H1 (cell line): ENCODE results near the gene UBE2H. TPM values are rescaled to one million over a fixed set of nuclear protein-coding genes. Genes with fewer than 3 reads are reported as not detected.

Experiments used
- CTCF ChIA-PET: fragments of 300-600 bp; sonication (Branson Sonifier 250); formaldehyde crosslinking; loops from one replicate; lab custom pipeline; 2021; ENCODE audit not compliant: partially characterized antibody; lab: Charles Lee
- POLR2A ChIA-PET: fragments of 300-600 bp; sonication (Branson Sonifier 250); formaldehyde crosslinking; loops from one replicate; lab custom pipeline; 2021; ENCODE audit warnings: inconsistent platforms; ENCODE audit not compliant: partially characterized antibody; lab: Charles Lee
- DNase-seq, 2 experiments: peaks; one replicate each; pipeline versions ENCODE4 v3.0.0 to v3.0.0-alpha.2; 2010 to 2022; ENCODE audit warnings: low spot score in 2 of 2, low read depth in 1 of 2, mixed read lengths in 1 of 2
- FAIRE-seq: peaks from 2 replicates; lab custom pipeline; 2011; peaks lifted over from hg19 to GRCh38; lab: Jason Lieb, UNC
- H2AFZ ChIP-seq: 2 replicates; pipeline ENCODE4 v1.8.1; 2012; ENCODE audit warnings: low read length, inconsistent platforms
- H2AK5ac ChIP-seq: 2 replicates; pipeline ENCODE4 v1.6.1; 2013; ENCODE audit warnings: low read depth, low read length
- H2BK120ac ChIP-seq: replicated peaks from 2 replicates; pipeline ENCODE3; 2013; ENCODE audit warnings: low read depth, low read length, inconsistent platforms
- H2BK12ac ChIP-seq: 2 replicates; pipeline ENCODE4 v1.6.1; 2013; ENCODE audit warnings: low read depth, low read length
- H2BK15ac ChIP-seq: 2 replicates; pipeline ENCODE4 v1.6.1; 2013; ENCODE audit warnings: low read length
- H2BK20ac ChIP-seq: 2 replicates; pipeline ENCODE4 v1.6.1; 2013; ENCODE audit warnings: low read length
- H2BK5ac ChIP-seq: 2 replicates; pipeline ENCODE4 v1.6.1; 2013; ENCODE audit warnings: low read depth, low read length
- H3K14ac ChIP-seq: 2 replicates; pipeline ENCODE4 v1.6.1; 2013; ENCODE audit warnings: inconsistent platforms; ENCODE audit not compliant: insufficient read length
- H3K18ac ChIP-seq: 2 replicates; pipeline ENCODE4 v1.6.1; 2013; ENCODE audit warnings: low read length; ENCODE audit errors: extremely low read depth
- H3K23ac ChIP-seq: 2 replicates; pipeline ENCODE4 v1.6.1; 2013; ENCODE audit warnings: inconsistent platforms; ENCODE audit not compliant: insufficient read length
- H3K23me2 ChIP-seq: 2 replicates; pipeline ENCODE4 v1.6.1; 2013; ENCODE audit warnings: low read depth, low read length
- H3K27ac ChIP-seq: 2 replicates; pipeline ENCODE4 v1.6.1; 2011; ENCODE audit warnings: low read depth, low read length, inconsistent platforms
- H3K27me3 ChIP-seq, 4 experiments: replicated peaks in 1 of 4; 1 replicate in 1 of 4; 2 replicates in 3 of 4; pipeline versions ENCODE4 v1.6.1 to v1.8.1; 2011 to 2013; ENCODE audit warnings: low read length in 3 of 4, mild to moderate bottlenecking in 3 of 4, inconsistent platforms in 2 of 4, mixed read lengths in 2 of 4, moderate library complexity in 1 of 4; ENCODE audit not compliant: control insufficient read depth in 3 of 4, insufficient read depth in 3 of 4; ENCODE audit errors: extremely low read depth in 1 of 4
- H3K36me3 ChIP-seq, 4 experiments: 2 replicates each; pipeline versions ENCODE4 v1.6.1 to v1.8.1; 2011 to 2013; ENCODE audit warnings: mild to moderate bottlenecking in 4 of 4, low read length in 3 of 4, moderate library complexity in 2 of 4, control low read depth in 1 of 4, inconsistent platforms in 1 of 4; ENCODE audit not compliant: insufficient read depth in 4 of 4, control insufficient read depth in 2 of 4
- H3K4ac ChIP-seq: replicated peaks from 2 replicates; pipeline ENCODE3; 2013; ENCODE audit warnings: low read length, low read depth, mixed read lengths, inconsistent platforms; ENCODE audit not compliant: insufficient read length
- H3K4me1 ChIP-seq, 4 experiments: replicated peaks in 1 of 4; 1 replicate in 1 of 4; 2 replicates in 3 of 4; pipeline versions ENCODE4 v1.6.1 to v1.8.1; 2011 to 2013; ENCODE audit warnings: low read length in 3 of 4, inconsistent platforms in 2 of 4, mixed read lengths in 1 of 4; ENCODE audit not compliant: insufficient read depth in 4 of 4, control insufficient read depth in 3 of 4
- H3K4me2 ChIP-seq, 2 experiments: 2 replicates each; pipeline versions ENCODE4 v1.6.1 to v1.8.1; 2011 to 2013; ENCODE audit warnings: low read depth in 2 of 2, low read length in 2 of 2, control low read depth in 1 of 2, inconsistent platforms in 1 of 2, mild to moderate bottlenecking in 1 of 2; ENCODE audit not compliant: insufficient read depth in 1 of 2
- H3K4me3 ChIP-seq, 4 experiments: fragments of 200-600, 300-600 bp in 1 of 4; sonication (generic), shearing (Covaris generic), sonication (Bioruptor Twin) in 1 of 4; 2 replicates each; pipeline versions ENCODE4 v1.5.1 to v1.8.1; 2011 to 2016; ENCODE audit warnings: low read length in 4 of 4, low read depth in 3 of 4, control low read depth in 2 of 4, inconsistent platforms in 2 of 4, mild to moderate bottlenecking in 2 of 4, mixed read lengths in 1 of 4, moderate library complexity in 1 of 4; ENCODE audit not compliant: insufficient read depth in 2 of 4; ENCODE audit errors: extremely low read depth in 1 of 4
- H3K56ac ChIP-seq: replicated peaks from 2 replicates; pipeline ENCODE3; 2013; ENCODE audit warnings: low read depth, mild to moderate bottlenecking, mixed read lengths, low read length, inconsistent platforms; ENCODE audit not compliant: insufficient read length
- H3K79me1 ChIP-seq: 2 replicates; pipeline ENCODE4 v1.6.1; 2013; ENCODE audit warnings: low read depth, low read length, control low read depth
- H3K79me2 ChIP-seq, 2 experiments: 2 replicates each; pipeline versions ENCODE4 v1.6.1 to v1.8.1; 2012 to 2013; ENCODE audit warnings: low read length in 2 of 2, mild to moderate bottlenecking in 2 of 2, inconsistent platforms in 1 of 2; ENCODE audit not compliant: insufficient read depth in 2 of 2, control insufficient read depth in 1 of 2
- H3K9ac ChIP-seq, 4 experiments: replicated peaks in 1 of 4; 1 replicate in 1 of 4; 2 replicates in 3 of 4; pipeline versions ENCODE4 v1.6.1 to v1.8.1; 2011 to 2013; ENCODE audit warnings: low read depth in 3 of 4, low read length in 3 of 4, control low read depth in 2 of 4, mild to moderate bottlenecking in 2 of 4, moderate library complexity in 2 of 4, inconsistent platforms in 1 of 4; ENCODE audit errors: extremely low read depth in 1 of 4
- H3K9me3 ChIP-seq, 2 experiments: 2 replicates each; pipeline versions ENCODE4 v1.6.1 to v1.8.1; 2012 to 2013; ENCODE audit warnings: mild to moderate bottlenecking in 2 of 2, moderate library complexity in 2 of 2, control low read depth in 1 of 2, inconsistent platforms in 1 of 2, low read depth in 1 of 2, low read length in 1 of 2, mixed read lengths in 1 of 2; ENCODE audit not compliant: insufficient read depth in 2 of 2
- H4K20me1 ChIP-seq, 2 experiments: replicated peaks in 1 of 2; 2 replicates each; pipeline versions ENCODE3 to v1.8.1; 2011 to 2013; ENCODE audit warnings: inconsistent platforms in 2 of 2, low read length in 2 of 2, mild to moderate bottlenecking in 1 of 2; ENCODE audit not compliant: insufficient read depth in 2 of 2, control insufficient read depth in 1 of 2
- H4K5ac ChIP-seq: 2 replicates; pipeline ENCODE4 v1.6.1; 2013; ENCODE audit warnings: low read length, low read depth, mixed read lengths, inconsistent platforms; ENCODE audit not compliant: insufficient read length
- H4K8ac ChIP-seq: 2 replicates; pipeline ENCODE4 v1.8.0; 2013; ENCODE audit warnings: mild to moderate bottlenecking, moderate library complexity, low read length, inconsistent platforms; ENCODE audit not compliant: insufficient read depth; ENCODE audit errors: extremely low read depth
- H4K91ac ChIP-seq: replicated peaks from 2 replicates; pipeline ENCODE3; 2013; ENCODE audit warnings: low read length, mixed read lengths, inconsistent platforms; ENCODE audit not compliant: insufficient read length
- BACH1 ChIP-seq: IDR thresholded peaks from 2 replicates; pipeline ENCODE4 v1.6.1; 2012; ENCODE audit warnings: low read length, improper control_type of control experiment
- CBX5 ChIP-seq: fragments of 300-800, 300-1000 bp; sonication (generic); IDR thresholded peaks from 2 replicates; pipeline ENCODE4 v1.7.1; 2016; ENCODE audit warnings: antibody characterized with exemption, low read length, low read depth
- CHD1 ChIP-seq: IDR thresholded peaks from 2 replicates; pipeline ENCODE4 v1.6.1; 2012; ENCODE audit warnings: low read depth, low read length, improper control_type of control experiment
- GABPA ChIP-seq: IDR thresholded peaks from 2 replicates; pipeline ENCODE4 v1.6.1; 2011; ENCODE audit warnings: mild to moderate bottlenecking, low read length, moderate library complexity, borderline replicate concordance; ENCODE audit not compliant: insufficient read depth
- HDAC2 ChIP-seq, 2 experiments: fragments of 300-600 bp in 1 of 2; sonication (generic) in 1 of 2; IDR thresholded peaks; 2 replicates each; pipeline ENCODE4 v1.6.1; 2011 to 2012; ENCODE audit warnings: low read depth in 2 of 2, low read length in 2 of 2, mild to moderate bottlenecking in 2 of 2, moderate library complexity in 2 of 2, borderline replicate concordance in 1 of 2, inconsistent platforms in 1 of 2
- MAFK ChIP-seq: IDR thresholded peaks from 2 replicates; pipeline ENCODE4 v1.6.1; 2012; ENCODE audit warnings: low read depth, mild to moderate bottlenecking, improper control_type of control experiment, low read length
- NANOG ChIP-seq: IDR thresholded peaks from 2 replicates; pipeline ENCODE4 v1.6.1; 2011; ENCODE audit warnings: low read length, low read depth, mild to moderate bottlenecking, inconsistent platforms; ENCODE audit not compliant: insufficient read depth, poor library complexity, severe bottlenecking
- NRF1 ChIP-seq: IDR thresholded peaks from 2 replicates; pipeline ENCODE4 v1.6.1; 2011; ENCODE audit warnings: mild to moderate bottlenecking, low read depth, low read length, improper control_type of control experiment
- RXRA ChIP-seq: IDR thresholded peaks from 2 replicates; pipeline ENCODE4 v1.6.1; 2011; ENCODE audit warnings: low read depth, mild to moderate bottlenecking, low read length, moderate library complexity; ENCODE audit not compliant: insufficient read depth
- SIX5 ChIP-seq: IDR thresholded peaks from 2 replicates; pipeline ENCODE4 v1.6.1; 2011; ENCODE audit warnings: mild to moderate bottlenecking, low read depth, low read length
- SRF ChIP-seq: IDR thresholded peaks from 2 replicates; pipeline ENCODE4 v1.6.1; 2011; ENCODE audit warnings: mild to moderate bottlenecking, low read depth, low read length, moderate library complexity
- TCF12 ChIP-seq: IDR thresholded peaks from 2 replicates; pipeline ENCODE4 v1.6.1; 2011; ENCODE audit warnings: low read depth, mild to moderate bottlenecking, low read length
- USF2 ChIP-seq: IDR thresholded peaks from 2 replicates; pipeline ENCODE4 v1.6.1; 2011; ENCODE audit warnings: low read length, improper control_type of control experiment
- WGBS, 2 experiments: shearing (Covaris generic) in 1 of 2; methylation state at CpG; one replicate each; pipeline versions ENCODE4 v1.1.6 to v1.1.7; 2013 to 2015; ENCODE audit warnings: low lambda C conversion rate in 2 of 2, mixed read lengths in 2 of 2, inconsistent platforms in 1 of 2, low coverage in 1 of 2, missing lambda C conversion rate in 1 of 2; ENCODE audit not compliant: insufficient replicate concordance in 2 of 2, insufficient coverage in 1 of 2, insufficient read length in 1 of 2; ENCODE audit errors: extremely low coverage in 1 of 2, missing lambda C conversion rate in 1 of 2; 5-methylcytosine and 5-hydroxymethylcytosine counted together
- polyA plus RNA-seq, 7 experiments: library from polyadenylated mRNA; depleted of rRNA in 3 of 7; stranded (reverse) in 5 of 7; unstranded in 2 of 7; fragments of >200 nt in 5 of 7; fragments of 200-250 nt in 2 of 7; gene quantifications; 1 replicate in 5 of 7; 2 replicates in 1 of 7; 4 replicates in 1 of 7; pipeline versions ENCODE4 v1.2.1 to v1.2.3, GENCODE V29; 2011 to 2013; ENCODE audit warnings: missing spikeins in 2 of 7, mixed read lengths in 2 of 7
- total RNA-seq: library from RNA; stranded (reverse); fragmentation: NEBNext Ultra II Directional; extraction: Animal tissue kit (Norgen Biotek cat#: 25700); gene quantifications from 2 replicates; pipeline ENCODE4 v1.2.1, GENCODE V29; 2021

The UBE2H gene
- total and polyA plus RNA-seq, 2 of the 8 experiments (the other 6 are each of a cell fraction or from before 2014, with no cell fraction given): 30.6 to 62.2 TPM

- H3K4ac ChIP-seq: no peak overlapping the region
- H3K27me3 ChIP-seq: no peaks in the 10 kb centered on the region
- H4K91ac ChIP-seq: no peak overlapping the region
- no peak overlapping the region for H3K27ac ChIP-seq
- H2BK5ac ChIP-seq: no peak overlapping the region
- H3K79me1 ChIP-seq: peaks cover 2% of the 10 kb centered on the region; the same call in 1 of the 2 replicates
- H3K18ac ChIP-seq: no peak overlapping the region
- H2BK20ac ChIP-seq: no peak overlapping the region
- no peak overlapping the region for H3K56ac ChIP-seq
- peaks cover 0 to under 1% of the 10 kb centered on the region in 2 experiments for H4K20me1 ChIP-seq
- peaks cover 0 to 85% of the 10 kb centered on the region in 2 experiments; a peak in 3 of 4 replicates for H3K79me2 ChIP-seq
- no peak overlapping the region for H2AFZ ChIP-seq
- no peak overlapping the region for H3K9ac ChIP-seq
- no peak overlapping the region for H2BK12ac ChIP-seq
- peaks cover 0 to 8% (median 5%) of the 10 kb centered on the region in 4 experiments; a peak in 5 of 7 replicates for H3K4me1 ChIP-seq
- no peaks in the 10 kb centered on the region for H3K36me3 ChIP-seq
- ChIA-PET CTCF (interaction anchor here (1.5 kb wide), 1 partner anchor 81 kb away, joined by 4 read pairs; no protein-coding TSS in a partner anchor), POLR2A (no interaction called here)
- no peaks in the 10 kb centered on the region for H3K9me3 ChIP-seq
- H3K4me2 ChIP-seq: no peak overlapping the region
- FAIRE-seq: no peak
- no peak overlapping the region for H3K23ac ChIP-seq
- no peak overlapping the region for H2BK120ac ChIP-seq
- H3K4me3 ChIP-seq: no peak overlapping the region
- no peaks in the 10 kb centered on the region; the same call in 1 of the 2 replicates for H3K23me2 ChIP-seq
- DNase-seq: peak in 1 of 2 experiments; percentile 7
- no peak overlapping the region for H4K5ac ChIP-seq
- WGBS, 2 experiments: 92% methylated on average over 4 of the region's 4 CpGs; no CpG with 5 or more reads in 1 of the 2 experiments
- no peak overlapping the region for H2BK15ac ChIP-seq
- H3K14ac ChIP-seq: no peak overlapping the region
- H4K8ac ChIP-seq: no peak overlapping the region
- no peak overlapping the region for H2AK5ac ChIP-seq
- TF ChIP-seq NANOG: no peak
- TF ChIP-seq TCF12: no peak
- no peak for TF ChIP-seq GABPA
- TF ChIP-seq SIX5: no peak
- TF ChIP-seq CBX5: no peak
- no peak for TF ChIP-seq RXRA
- no peak for TF ChIP-seq USF2
- TF ChIP-seq NRF1: no peak
- no peak for TF ChIP-seq MAFK
- TF ChIP-seq HDAC2 (IDR thresholded peaks at IDR 0.05; ENCODE audit: borderline replicate concordance in 1 of 2, low read depth in 2 of 2, low read length in 2 of 2): no peak
- no peak for TF ChIP-seq SRF
- TF ChIP-seq BACH1: no peak
- no peak for TF ChIP-seq CHD1
These were observed 43.1 kb downstream of the UBE2H start for GRCh38 chr7:129909669-129910068.
